Neural cell (in vitro differentiated cells): ENCODE data around the gene KRTAP10-9.

Source experiments
- CTCF ChIP-seq: fragments of 450-650 bp; IDR thresholded peaks from 2 replicates; pipeline ENCODE4 v1.5.1; 2014; ENCODE audit warnings: antibody characterized with exemption, mild to moderate bottlenecking, moderate library complexity; ENCODE audit not compliant: poor library complexity, severe bottlenecking
- EP300 ChIP-seq: fragments of 450-650 bp; conservative IDR thresholded peaks from 2 replicates; pipeline ENCODE4 v1.6.1; 2014; ENCODE audit warnings: antibody characterized with exemption, mild to moderate bottlenecking, moderate library complexity; ENCODE audit not compliant: poor library complexity, severe bottlenecking
- EZH2 ChIP-seq: fragments of 200-600, 300-800 bp; shearing (Covaris generic), sonication (generic); IDR thresholded peaks from 2 replicates; pipeline ENCODE4 v1.6.1; 2014; ENCODE audit warnings: antibody characterized with exemption, low read length, borderline replicate concordance, mild to moderate bottlenecking; ENCODE audit not compliant: insufficient read depth, poor library complexity, severe bottlenecking
- POLR2AphosphoS5 ChIP-seq: IDR thresholded peaks from 2 replicates; pipeline ENCODE4 v1.6.1; 2012
- RAD21 ChIP-seq: fragments of 450-650 bp; conservative IDR thresholded peaks from 2 replicates; pipeline ENCODE4 v1.6.1; 2014; ENCODE audit warnings: antibody characterized with exemption, mild to moderate bottlenecking, moderate library complexity
- SMC3 ChIP-seq: fragments of 450-650 bp; conservative IDR thresholded peaks from 2 replicates; pipeline ENCODE4 v1.6.1; 2014; ENCODE audit warnings: antibody characterized with exemption, mild to moderate bottlenecking, moderate library complexity; ENCODE audit not compliant: poor library complexity
- TAF1 ChIP-seq: IDR thresholded peaks from 2 replicates; pipeline ENCODE4 v1.6.1; 2012; ENCODE audit warnings: low read depth

- TF ChIP-seq RAD21 (no peak), EZH2 (no peak), CTCF (no peak), SMC3 (no peak), TAF1 (no peak), EP300 (no peak), POLR2AphosphoS5 (no peak)
Observed at GRCh38 chr21:44593598-44594405, 33.1 kb upstream of the KRTAP10-9 start.
